Panc1 (cell line): ENCODE data around the gene MBNL2. TPM values are rescaled to one million over a fixed set of nuclear protein-coding genes. Genes with fewer than 3 reads are reported as not detected.

ENCODE experiments used
- ATAC-seq: fragments of 200-7000 bp; cut with Tn5 transposase; 2 replicates; pipeline ENCODE4 v1.9.1; 2020; ENCODE audit warnings: mild to moderate bottlenecking, moderate library complexity
- BruUV-seq: library from RNA; stranded (reverse); fragments of 400-500 nt; replicated peaks from 2 replicates; lab custom pipeline; 2021; lab: Mats Ljungman, UMichigan
- CTCF ChIA-PET: fragments of 300-600 bp; sonication (Branson Sonifier 250); formaldehyde crosslinking; loops from one replicate; lab custom pipeline; 2022; ENCODE audit warnings: antibody characterized with exemption; lab: Charles Lee
- POLR2A ChIA-PET: fragments of 300-600 bp; sonication (Branson Sonifier 250); formaldehyde crosslinking; loops from one replicate; lab custom pipeline; 2022; ENCODE audit warnings: antibody characterized with exemption; lab: Charles Lee
- DNase-seq: peaks from one replicate; pipeline ENCODE4 v3.0.0-alpha.2; 2010; ENCODE audit warnings: low read depth, low spot score
- H3K27ac ChIP-seq: 2 replicates; pipeline ENCODE4 v1.5.1; 2011; ENCODE audit warnings: mild to moderate bottlenecking, low read length, inconsistent platforms
- H3K27me3 ChIP-seq: fragments of 200-500 bp; sonication (Bioruptor generic); 2 replicates; pipeline ENCODE4 v1.6.0; 2014; ENCODE audit warnings: low read length, inconsistent platforms; ENCODE audit not compliant: control insufficient read depth, insufficient read depth
- H3K36me3 ChIP-seq: fragments of 200-500 bp; sonication (Bioruptor generic); 2 replicates; pipeline ENCODE4 v1.5.1; 2014; ENCODE audit warnings: inconsistent platforms, mild to moderate bottlenecking, low read length, moderate library complexity; ENCODE audit not compliant: control insufficient read depth, insufficient read depth
- H3K4me1 ChIP-seq: 2 replicates; pipeline ENCODE4 v1.5.1; 2011; ENCODE audit warnings: inconsistent platforms, mild to moderate bottlenecking, low read length, moderate library complexity; ENCODE audit not compliant: control insufficient read depth, insufficient read depth
- H3K4me3 ChIP-seq, 2 experiments: 2 replicates each; pipeline ENCODE4 v1.5.1; 2011 to 2012; ENCODE audit warnings: low read depth in 2 of 2, low read length in 2 of 2, mild to moderate bottlenecking in 2 of 2, inconsistent platforms in 1 of 2, moderate library complexity in 1 of 2
- H3K9me3 ChIP-seq: fragments of 200-500 bp; sonication (Bioruptor generic); 2 replicates; pipeline ENCODE4 v1.5.1; 2014; ENCODE audit warnings: low read depth, mild to moderate bottlenecking, inconsistent platforms, low read length, moderate library complexity; ENCODE audit not compliant: control insufficient read depth, insufficient read depth
- CTCF ChIP-seq: fragments of 450-650 bp; IDR thresholded peaks from 2 replicates; pipeline ENCODE4 v1.5.1; 2017; ENCODE audit warnings: mild to moderate bottlenecking
- POLR2AphosphoS5 ChIP-seq: IDR thresholded peaks from 2 replicates; pipeline ENCODE4 v1.6.1; 2012; ENCODE audit warnings: mild to moderate bottlenecking, low read depth, low read length, moderate library complexity
- REST ChIP-seq, 2 experiments: IDR thresholded peaks; 2 replicates each; pipeline ENCODE4 v1.6.1; 2011 to 2012; ENCODE audit warnings: low read depth in 2 of 2, control low read depth in 1 of 2, low read length in 1 of 2, mild to moderate bottlenecking in 1 of 2, moderate library complexity in 1 of 2; ENCODE audit not compliant: insufficient read depth in 1 of 2
- SIN3A ChIP-seq: IDR thresholded peaks from 2 replicates; pipeline ENCODE4 v1.6.1; 2012; ENCODE audit warnings: low read depth, mild to moderate bottlenecking, low read length, moderate library complexity, borderline replicate concordance; ENCODE audit not compliant: insufficient read depth
- TCF7L2 ChIP-seq: IDR thresholded peaks from 2 replicates; pipeline ENCODE4 v1.6.1; 2011; ENCODE audit warnings: mild to moderate bottlenecking, low read depth, low read length, inconsistent platforms
- in situ Hi-C: cut with HindIII; loops from 2 replicates; pipeline ENCODE4 v1.10.0; 2016; ENCODE audit warnings: low sequenced_read_pairs, low pct_unique_long_range_greater_than_20kb
- intact Hi-C: fragments of 100-400 bp; cut with micrococcal nuclease; formaldehyde crosslinking; loops from one replicate; pipeline ENCODE4 v1.10.0; 2022; ENCODE audit not compliant: unreplicated experiment
- total RNA-seq: library from RNA; stranded (reverse); gene quantifications from one replicate; pipeline ENCODE4 v1.2.1, GENCODE V29; 2021; ENCODE audit not compliant: unreplicated experiment

MBNL2 gene
- total RNA-seq, 1 experiment from 2014 or later = 103 TPM

GRCh38 chr13:97346561-97347254, 124.6 kb downstream of the MBNL2 start:
- Histone ChIP-seq H3K4me3 (no peak overlapping the region), H3K27me3 (no peaks in the 10 kb centered on the region), H3K36me3 (peaks cover 29% of the 10 kb centered on the region), H3K4me1 (peaks cover 17% of the 10 kb centered on the region), H3K27ac (peak overlapping the region; percentile 57), H3K9me3 (no peaks in the 10 kb centered on the region)
- no peak for TF ChIP-seq REST (IDR thresholded peaks at IDR 0.05; ENCODE audit: insufficient read depth in 1 of 2, low read depth in 2 of 2, low read length in 1 of 2)
- no peak for TF ChIP-seq TCF7L2
- TF ChIP-seq SIN3A = no peak
- no peak for ATAC-seq
- in situ Hi-C loops (no loop called here), intact Hi-C loops (loop anchor here (10.0 kb wide), 1 partner anchor 332 kb away; no protein-coding TSS in a partner anchor)
- BruUV-seq = no TSS peak
- ChIA-PET POLR2A (no interaction called here), CTCF (no interaction called here)
- DNase-seq = no peak

- Histone ChIP-seq H3K27me3 (no peaks in the 10 kb centered on the region), H3K27ac (peak overlapping the region; percentile 57), H3K9me3 (no peaks in the 10 kb centered on the region), H3K4me3 (no peak overlapping the region), H3K36me3 (peaks cover 26% of the 10 kb centered on the region), H3K4me1 (peaks cover 12% of the 10 kb centered on the region)
- intact Hi-C loops (loop anchor here (10.0 kb wide), 1 partner anchor 333 kb away; no protein-coding TSS in a partner anchor), in situ Hi-C loops (no loop called here)
- ATAC-seq = no peak
- ChIA-PET CTCF (no interaction called here), POLR2A (no interaction called here)
- DNase-seq = no peak
- TF ChIP-seq TCF7L2 (no peak), POLR2AphosphoS5 (no peak), SIN3A (no peak), REST (IDR thresholded peaks at IDR 0.05; ENCODE audit: insufficient read depth in 1 of 2, low read depth in 2 of 2, low read length in 1 of 2) (no peak), CTCF (no peak)
- no TSS peak for BruUV-seq
Observed at GRCh38 chr13:97347255-97347932, 125.3 kb downstream of the MBNL2 start.
